VCaP (cell line): ENCODE results near the gene AKR7A2.

Experiments used
- H3K27ac ChIP-seq: fragments of 450-650 bp; 2 replicates; pipeline ENCODE4 v1.5.1; 2017
- TF ChIP-seq, protein P1 (sequence below): fragments of 450-650 bp; conservative IDR thresholded peaks from 2 replicates; pipeline ENCODE4 v1.5.1; 2017; ENCODE audit warnings: mild to moderate bottlenecking, moderate library complexity

The AKR7A2 gene

GRCh38 chr1:19329188-19329587 is 17.2 kb upstream of the AKR7A2 start:
- H3K27ac ChIP-seq: no peak overlapping the region
- TF ChIP-seq, protein P1, sequence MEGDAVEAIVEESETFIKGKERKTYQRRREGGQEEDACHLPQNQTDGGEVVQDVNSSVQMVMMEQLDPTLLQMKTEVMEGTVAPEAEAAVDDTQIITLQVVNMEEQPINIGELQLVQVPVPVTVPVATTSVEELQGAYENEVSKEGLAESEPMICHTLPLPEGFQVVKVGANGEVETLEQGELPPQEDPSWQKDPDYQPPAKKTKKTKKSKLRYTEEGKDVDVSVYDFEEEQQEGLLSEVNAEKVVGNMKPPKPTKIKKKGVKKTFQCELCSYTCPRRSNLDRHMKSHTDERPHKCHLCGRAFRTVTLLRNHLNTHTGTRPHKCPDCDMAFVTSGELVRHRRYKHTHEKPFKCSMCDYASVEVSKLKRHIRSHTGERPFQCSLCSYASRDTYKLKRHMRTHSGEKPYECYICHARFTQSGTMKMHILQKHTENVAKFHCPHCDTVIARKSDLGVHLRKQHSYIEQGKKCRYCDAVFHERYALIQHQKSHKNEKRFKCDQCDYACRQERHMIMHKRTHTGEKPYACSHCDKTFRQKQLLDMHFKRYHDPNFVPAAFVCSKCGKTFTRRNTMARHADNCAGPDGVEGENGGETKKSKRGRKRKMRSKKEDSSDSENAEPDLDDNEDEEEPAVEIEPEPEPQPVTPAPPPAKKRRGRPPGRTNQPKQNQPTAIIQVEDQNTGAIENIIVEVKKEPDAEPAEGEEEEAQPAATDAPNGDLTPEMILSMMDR: no peak

DNA sequence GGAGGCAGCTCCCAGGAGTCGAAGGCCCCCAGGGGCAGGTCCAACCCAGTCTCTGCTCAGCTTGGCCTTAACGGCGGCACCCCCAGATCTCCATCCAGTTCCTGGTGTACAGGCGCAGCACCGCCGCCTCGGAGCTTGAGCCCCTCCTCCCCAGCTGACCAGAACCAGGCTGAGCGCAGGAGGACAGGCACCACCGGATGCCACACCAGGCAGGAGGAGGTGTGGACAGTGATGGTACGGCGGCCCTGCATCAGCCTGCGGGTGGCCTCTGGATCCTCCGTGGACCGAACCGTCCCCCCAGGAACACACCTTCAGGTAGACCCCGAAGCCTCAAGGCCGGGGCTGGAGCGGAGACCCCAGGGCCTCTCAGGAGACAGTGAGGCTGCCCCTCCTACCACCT is 16.5 kb upstream of the AKR7A2 start:
- no peak overlapping the region for H3K27ac ChIP-seq
- TF ChIP-seq, protein P1: no peak

GRCh38 chr1:19327736-19328135 is 15.8 kb upstream of the AKR7A2 start:
- TF ChIP-seq, protein P1: no peak
- no peak overlapping the region for H3K27ac ChIP-seq

DNA sequence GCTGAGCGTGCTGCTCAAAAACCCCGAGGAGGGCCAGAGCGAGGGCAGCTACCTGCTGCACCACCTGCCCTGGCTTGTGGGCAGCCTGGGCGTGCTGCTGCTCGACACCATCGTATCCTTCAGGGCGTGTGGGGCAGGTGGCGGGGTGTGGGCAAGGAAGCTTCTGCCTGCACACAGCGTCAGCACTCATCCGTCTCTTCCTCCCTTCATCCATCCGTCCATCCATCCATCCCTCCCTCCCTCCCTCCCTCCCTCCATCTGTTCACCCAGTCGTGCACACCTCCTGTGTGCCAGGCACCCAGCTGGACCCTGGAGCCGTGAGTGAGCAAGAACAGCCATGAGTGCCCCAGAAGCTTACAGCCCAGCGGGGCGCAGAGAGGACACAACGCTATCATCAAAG is 15.4 kb upstream of the AKR7A2 start:
- no peak overlapping the region for H3K27ac ChIP-seq
- TF ChIP-seq, protein P1: no peak

GRCh38 chr1:19326748-19327065 is 14.8 kb upstream of the AKR7A2 start:
- H3K27ac ChIP-seq: no peak overlapping the region
- TF ChIP-seq, protein P1: no peak

- no peak overlapping the region for H3K27ac ChIP-seq
- TF ChIP-seq, protein P1: no peak
These were observed 14.2 kb upstream of the AKR7A2 start for GRCh38 chr1:19325958-19326747.

DNA sequence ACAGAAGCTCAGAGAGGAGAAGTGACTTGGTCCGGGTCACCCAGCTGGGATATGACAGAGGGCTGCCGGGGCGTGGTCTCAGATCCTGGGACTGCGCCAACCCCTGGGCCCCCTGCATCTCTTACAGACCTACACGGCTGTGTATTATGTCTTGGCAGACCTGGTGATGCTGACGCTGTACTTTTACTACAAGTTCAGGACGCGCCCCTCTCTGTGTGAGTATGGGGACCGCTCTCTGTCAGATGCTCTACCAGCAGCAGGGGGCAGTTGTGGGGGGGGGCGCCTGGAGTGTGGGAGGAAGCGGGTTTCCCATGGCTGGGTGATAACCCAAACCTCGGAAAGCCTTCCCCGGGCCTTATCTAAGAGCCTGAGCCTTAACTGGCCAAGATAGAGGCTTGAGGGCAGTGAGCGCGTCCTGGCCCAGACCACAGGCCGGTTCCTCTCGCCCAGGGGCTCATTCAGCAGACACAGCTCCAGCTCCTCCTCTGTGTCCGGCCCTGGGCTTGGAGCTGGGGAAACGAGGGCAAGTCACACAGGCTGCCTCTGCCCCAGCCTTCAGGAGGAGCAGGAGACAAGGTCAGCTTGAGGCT is 13.5 kb upstream of the AKR7A2 start:
- no peak overlapping the region for H3K27ac ChIP-seq
- TF ChIP-seq, protein P1: no peak
